B cell (primary cell): ENCODE measurements around the gene SNCAIP. TPM values are rescaled to one million over a fixed set of nuclear protein-coding genes. Genes with fewer than 3 reads are reported as not detected.

ENCODE experiments used
- ATAC-seq: fragments of 200-7000 bp; cut with Tn5 transposase; one replicate; pipeline ENCODE4 v1.10.0; 2021; ENCODE audit warnings: low read depth, mild to moderate bottlenecking, moderate number of reproducible peaks, moderate library complexity
- CTCF ChIA-PET: fragments of 350-600 bp; sonication (Branson Sonifier 250); formaldehyde crosslinking; loops from one replicate; lab custom pipeline; 2021; ENCODE audit warnings: antibody characterized with exemption, inconsistent platforms; lab: Charles Lee
- POLR2A ChIA-PET: fragments of 350-600 bp; sonication (Branson Sonifier 250); formaldehyde crosslinking; loops from one replicate; lab custom pipeline; 2021; ENCODE audit warnings: antibody characterized with exemption; lab: Charles Lee
- DNase-seq: peaks from one replicate; pipeline ENCODE4 v3.0.0; 2013
- H2AFZ ChIP-seq: 2 replicates; pipeline ENCODE4 v1.6.1; 2012; ENCODE audit warnings: mild to moderate bottlenecking, low read depth, low read length; ENCODE audit not compliant: insufficient read depth, poor library complexity, severe bottlenecking
- H3K27ac ChIP-seq, 2 donors: 1 replicate in 1 of 2; 2 replicates in 1 of 2; pipeline ENCODE4 v1.5.1; 2012 to 2013; ENCODE audit warnings: low read length in 2 of 2, mild to moderate bottlenecking in 2 of 2, moderate library complexity in 1 of 2
- H3K27me3 ChIP-seq, 4 experiments: fragments of 200-600 bp in 1 of 4; sonication (generic) in 1 of 4; replicated peaks in 1 of 4; 1 replicate in 2 of 4; 2 replicates in 2 of 4; pipeline versions ENCODE4 v1.6.1 to v1.7.0; 2013 to 2016; ENCODE audit warnings: low read length in 3 of 4, mild to moderate bottlenecking in 2 of 4, mixed read lengths in 1 of 4, moderate library complexity in 1 of 4; ENCODE audit not compliant: insufficient read depth in 4 of 4, control insufficient read depth in 3 of 4; ENCODE audit errors: control extremely low read depth in 1 of 4
- H3K36me3 ChIP-seq, 2 experiments: replicated peaks in 1 of 2; 1 replicate in 1 of 2; 2 replicates in 1 of 2; pipeline versions ENCODE4 v1.6.1 to v1.7.1; 2013; ENCODE audit warnings: low read length in 1 of 2; ENCODE audit not compliant: insufficient read depth in 2 of 2, control insufficient read depth in 1 of 2; ENCODE audit errors: control extremely low read depth in 1 of 2, extremely low read depth in 1 of 2
- H3K4me1 ChIP-seq, 2 donors: fragments of 200-600 bp in 1 of 2; sonication (generic) in 1 of 2; 1 replicate in 1 of 2; 2 replicates in 1 of 2; pipeline versions ENCODE4 v1.5.1 to v1.6.1; 2013 to 2017; ENCODE audit warnings: low read length in 2 of 2; ENCODE audit not compliant: control insufficient read depth in 2 of 2, insufficient read depth in 2 of 2
- H3K4me2 ChIP-seq: replicated peaks from 2 replicates; pipeline ENCODE3; 2012; ENCODE audit warnings: mild to moderate bottlenecking, low read depth, low read length; ENCODE audit not compliant: poor library complexity, severe bottlenecking
- H3K4me3 ChIP-seq, 5 experiments: fragments of 200-600 bp in 1 of 5; sonication (generic) in 1 of 5; 1 replicate in 3 of 5; 2 replicates in 2 of 5; pipeline versions ENCODE4 v1.5.1 to v1.7.0; 2011 to 2016; ENCODE audit warnings: low read length in 4 of 5, mild to moderate bottlenecking in 4 of 5, low read depth in 2 of 5, control low read depth in 1 of 5, moderate library complexity in 1 of 5; ENCODE audit not compliant: insufficient read depth in 1 of 5; ENCODE audit errors: control extremely low read depth in 1 of 5, extremely low read depth in 1 of 5
- H3K79me2 ChIP-seq: fragments of 200-600 bp; sonication (generic); one replicate; pipeline ENCODE4 v1.6.0; 2016; ENCODE audit warnings: low read length; ENCODE audit not compliant: control insufficient read depth, insufficient read depth
- H3K9ac ChIP-seq: fragments of 200-600 bp; sonication (generic); 2 replicates; pipeline ENCODE4 v1.6.1; 2017; ENCODE audit warnings: mild to moderate bottlenecking, low read length, moderate library complexity
- H3K9me3 ChIP-seq, 3 donors: one replicate each; pipeline versions ENCODE4 v1.6.1 to v1.7.1; 2013; ENCODE audit warnings: low read length in 2 of 3; ENCODE audit not compliant: control insufficient read depth in 2 of 3, insufficient read depth in 1 of 3; ENCODE audit errors: control extremely low read depth in 1 of 3
- H4K20me1 ChIP-seq: 2 replicates; pipeline ENCODE4 v1.6.0; 2012; ENCODE audit warnings: mild to moderate bottlenecking, low read length; ENCODE audit not compliant: insufficient read depth, control insufficient read depth, poor library complexity, severe bottlenecking
- H3K27ac Mint-ChIP-seq: one replicate; pipeline ENCODE4 v1.8.0; 2021; ENCODE audit warnings: mixed read lengths
- H3K27me3 Mint-ChIP-seq: one replicate; pipeline ENCODE4 v1.8.0; 2021; ENCODE audit warnings: mixed read lengths
- H3K4me1 Mint-ChIP-seq: one replicate; pipeline ENCODE4 v1.8.0; 2021; ENCODE audit warnings: mixed read lengths
- H3K4me3 Mint-ChIP-seq: one replicate; pipeline ENCODE4 v1.8.0; 2021; ENCODE audit warnings: mixed read lengths
- H3K9me3 Mint-ChIP-seq: one replicate; pipeline ENCODE4 v1.8.0; 2022; ENCODE audit warnings: mixed read lengths; ENCODE audit not compliant: insufficient read depth
- CTCF ChIP-seq: fragments of 200-600 bp; IDR thresholded peaks from one replicate; pipeline ENCODE4 v1.8.0; 2022; ENCODE audit warnings: antibody characterized with exemption, mild to moderate bottlenecking
- EZH2 ChIP-seq: IDR thresholded peaks from 2 replicates; pipeline ENCODE4 v1.6.1; 2012; ENCODE audit warnings: borderline replicate concordance, low read depth, mild to moderate bottlenecking, moderate library complexity, low read length; ENCODE audit not compliant: insufficient read depth, poor library complexity, severe bottlenecking
- whole genome bisulfite sequencing: methylation state at CpG from one replicate; pipeline ENCODE4 v1.1.5; 2013; ENCODE audit warnings: missing lambda C conversion rate; ENCODE audit not compliant: insufficient coverage; 5-methylcytosine and 5-hydroxymethylcytosine counted together
- intact Hi-C: fragments of 100-400 bp; cut with micrococcal nuclease; formaldehyde crosslinking; loops from one replicate; pipeline ENCODE4 v1.10.0; 2022
- polyA plus RNA-seq: library from polyadenylated mRNA; depleted of rRNA; stranded (reverse); fragments of >200 nt; gene quantifications from 2 replicates; pipeline ENCODE4 v1.2.3, GENCODE V29; 2012
- total RNA-seq, 2 donors: library from RNA; stranded (reverse); fragments of 120-200 nt in 1 of 2; gene quantifications; 1 replicate in 1 of 2; 2 replicates in 1 of 2; pipeline versions ENCODE4 v1.2.3 to v1.2.4, GENCODE V29; 2013 to 2022

SNCAIP gene
- total and polyA plus RNA-seq, 2 donors (not counting 1 experiment from before 2014, with no cell fraction given): not detected

GRCh38 chr5:122297587-122298298, 14.3 kb upstream of the SNCAIP start:
- Mint-ChIP-seq H3K27me3 (peaks cover 13% of the 10 kb centered on the region), H3K9me3 (no peaks in the 10 kb centered on the region), H3K4me1 (no peaks in the 10 kb centered on the region), H3K27ac (no peak overlapping the region), H3K4me3 (no peak overlapping the region)
- Histone ChIP-seq H3K4me2 (no peak overlapping the region), H3K27ac (no peak overlapping the region), H3K9ac (no peak overlapping the region), H3K36me3 (no peaks in the 10 kb centered on the region), H3K79me2 (no peaks in the 10 kb centered on the region), H4K20me1 (no peaks in the 10 kb centered on the region), H3K27me3 (peaks cover 0 to 3% (median 3%) of the 10 kb centered on the region in 4 experiments), H3K4me1 (no peaks in the 10 kb centered on the region), H2AFZ (no peak overlapping the region), H3K4me3 (no peak overlapping the region), H3K9me3 (no peaks in the 10 kb centered on the region)
- ChIA-PET CTCF (no interaction called here), POLR2A (no interaction called here)
- ATAC-seq (no peak), DNase-seq (no peak)
- TF ChIP-seq CTCF (no peak), EZH2 (no peak)
- intact Hi-C loops: no loop called here
- WGBS: 75% methylated on average over 3 of the region's 6 CpGs

DNA sequence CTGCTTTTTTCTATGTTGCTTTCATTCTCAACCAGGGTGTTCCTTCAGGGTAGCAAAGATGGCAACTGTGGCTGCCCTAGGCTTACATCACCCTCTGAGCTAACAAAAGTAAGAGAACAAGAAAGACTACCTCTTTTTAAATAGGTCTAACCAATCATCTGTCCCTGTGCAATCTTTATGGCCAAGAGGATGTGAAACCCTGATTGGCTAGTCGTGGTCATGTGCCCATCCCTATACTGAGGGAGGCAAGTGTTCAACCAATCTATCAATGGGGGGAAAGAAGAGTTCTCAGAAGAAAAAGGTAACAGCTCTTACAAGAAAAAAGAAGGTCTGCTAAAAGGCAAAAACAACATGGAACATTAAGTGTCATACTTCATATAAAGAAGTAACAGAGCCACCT, 11.7 kb upstream of the SNCAIP start:
- Histone ChIP-seq H2AFZ (no peak overlapping the region), H4K20me1 (no peaks in the 10 kb centered on the region), H3K9ac (no peak overlapping the region), H3K9me3 (no peaks in the 10 kb centered on the region), H3K27me3 (peaks cover 0 to 3% (median 3%) of the 10 kb centered on the region in 4 experiments), H3K36me3 (no peaks in the 10 kb centered on the region), H3K4me3 (no peak overlapping the region), H3K79me2 (no peaks in the 10 kb centered on the region), H3K4me2 (no peak overlapping the region), H3K27ac (no peak overlapping the region), H3K4me1 (no peaks in the 10 kb centered on the region)
- Mint-ChIP-seq H3K4me3 (no peak overlapping the region), H3K27me3 (peaks cover 16% of the 10 kb centered on the region), H3K4me1 (no peaks in the 10 kb centered on the region), H3K9me3 (no peaks in the 10 kb centered on the region), H3K27ac (no peak overlapping the region)
- DNase-seq: no peak
- ATAC-seq: no peak
- ChIA-PET CTCF (no interaction called here), POLR2A (no interaction called here)
- TF ChIP-seq CTCF (no peak), EZH2 (no peak)
- no CpG with 5 or more reads among the region's 1 CpG for WGBS
- intact Hi-C loops: no loop called here
